PFSK-1 (cell line): ENCODE data around the gene ZP2.

Experiments used
- FOXP2 ChIP-seq: optimal IDR thresholded peaks from 2 replicates; pipeline ENCODE3; 2011; ENCODE audit warnings: borderline replicate concordance, control low read depth, inconsistent platforms; ENCODE audit not compliant: insufficient read depth; ENCODE audit errors: extremely low read length, extremely low read depth
- POLR2AphosphoS5 ChIP-seq: IDR thresholded peaks from 2 replicates; pipeline ENCODE4 v1.6.1; 2012; ENCODE audit warnings: low read depth, mild to moderate bottlenecking, control low read depth, low read length, moderate library complexity
- REST ChIP-seq, 2 experiments: IDR thresholded peaks; 2 replicates each; pipeline versions ENCODE4 v1.6.1 to v1.8.0; 2011 to 2012; ENCODE audit warnings: low read depth in 2 of 2, low read length in 2 of 2, control low read depth in 1 of 2, inconsistent platforms in 1 of 2, mild to moderate bottlenecking in 1 of 2, moderate library complexity in 1 of 2; ENCODE audit not compliant: insufficient read depth in 1 of 2
- SIN3A ChIP-seq: IDR thresholded peaks from 2 replicates; pipeline ENCODE4 v1.6.1; 2012; ENCODE audit warnings: mild to moderate bottlenecking, low read length, moderate library complexity, borderline replicate concordance; ENCODE audit not compliant: insufficient read depth
- TAF1 ChIP-seq: IDR thresholded peaks from 2 replicates; pipeline ENCODE4 v1.6.1; 2012; ENCODE audit warnings: low read length, control low read depth, borderline replicate concordance; ENCODE audit not compliant: insufficient read depth

The ZP2 gene

GRCh38 chr16:21179126-21179982 lies 32.0 kb downstream of the ZP2 start:
- no peak for TF ChIP-seq TAF1
- no peak for TF ChIP-seq POLR2AphosphoS5
- no peak for TF ChIP-seq FOXP2
- TF ChIP-seq SIN3A = no peak
- TF ChIP-seq REST (IDR thresholded peaks at IDR 0.05; ENCODE audit: insufficient read depth in 1 of 2, low read depth in 2 of 2, low read length in 2 of 2) = no peak

- TF ChIP-seq FOXP2 (no peak), TAF1 (no peak)
These were observed 36.0 kb downstream of the ZP2 start for GRCh38 chr16:21175397-21175796.

GRCh38 chr16:21172650-21173049 lies 38.7 kb downstream of the ZP2 start:
- TF ChIP-seq SIN3A = no peak
- no peak for TF ChIP-seq FOXP2
- TF ChIP-seq REST (IDR thresholded peaks at IDR 0.05; ENCODE audit: insufficient read depth in 1 of 2, low read depth in 2 of 2, low read length in 2 of 2) = no peak
- no peak for TF ChIP-seq POLR2AphosphoS5
- TF ChIP-seq TAF1 = no peak

- TF ChIP-seq POLR2AphosphoS5 = no peak
- no peak for TF ChIP-seq TAF1
- no peak for TF ChIP-seq REST (IDR thresholded peaks at IDR 0.05; ENCODE audit: insufficient read depth in 1 of 2, low read depth in 2 of 2, low read length in 2 of 2)
- TF ChIP-seq FOXP2 = no peak
- TF ChIP-seq SIN3A = no peak
These were observed 42.0 kb downstream of the ZP2 start for GRCh38 chr16:21169249-21169981.

- TF ChIP-seq FOXP2 = no peak
- no peak for TF ChIP-seq POLR2AphosphoS5
- TF ChIP-seq SIN3A = no peak
- no peak for TF ChIP-seq REST (IDR thresholded peaks at IDR 0.05; ENCODE audit: insufficient read depth in 1 of 2, low read depth in 2 of 2, low read length in 2 of 2)
- no peak for TF ChIP-seq TAF1
These were observed 43.3 kb downstream of the ZP2 start for GRCh38 chr16:21167929-21168602.
